Upper lobe of left lung (tissue), 6 donors: Measurements from ENCODE around the gene TVP23A. TPM values are rescaled to one million over a fixed set of nuclear protein-coding genes. Genes with fewer than 3 reads are reported as not detected.
"Not testable (repeated sequence)": the region's sequence is repeated elsewhere in the genome, so short reads cannot be mapped to it uniquely, and the experiment has no call there.

Experiments used
- ATAC-seq, 2 donors: fragments of 200-7000 bp; cut with Tn5 transposase; one replicate each; pipeline ENCODE4 v1.9.1; 2022; ENCODE audit warnings: mild to moderate bottlenecking in 2 of 2, moderate library complexity in 2 of 2; ENCODE audit not compliant: low FRiP score in 2 of 2
- DNase-seq, 2 donors: peaks; one replicate each; pipeline ENCODE4 v3.0.0-alpha.2; 2019 to 2020
- H3K27ac ChIP-seq, 4 donors: fragments of 200-600 bp; sonication (generic); one replicate each; pipeline ENCODE4 v1.5.1; 2016 to 2019
- H3K27me3 ChIP-seq, 4 donors: fragments of 200-600 bp; sonication (generic); one replicate each; pipeline ENCODE4 v1.5.1; 2017 to 2019
- H3K36me3 ChIP-seq, 4 donors: fragments of 200-600 bp; sonication (generic); one replicate each; pipeline ENCODE4 v1.5.1; 2016 to 2019
- H3K4me1 ChIP-seq, 4 donors: fragments of 200-600 bp; sonication (generic); one replicate each; pipeline ENCODE4 v1.5.1; 2018 to 2019
- H3K4me3 ChIP-seq, 4 donors: fragments of 200-600 bp; sonication (generic); one replicate each; pipeline ENCODE4 v1.5.1; 2017 to 2019; ENCODE audit warnings: mild to moderate bottlenecking in 2 of 4, moderate library complexity in 1 of 4
- H3K9me3 ChIP-seq, 4 donors: fragments of 200-600 bp; sonication (generic); one replicate each; pipeline ENCODE4 v1.5.1; 2018 to 2019
- EP300 ChIP-seq, 4 donors: sonication (generic); formaldehyde crosslinking; IDR thresholded peaks; one replicate each; pipeline ENCODE4 v1.5.1; 2017; ENCODE audit warnings: antibody characterized with exemption in 4 of 4, control low read depth in 2 of 4
- POLR2A ChIP-seq, 4 donors: fragments of 450-650 bp; IDR thresholded peaks; one replicate each; pipeline ENCODE4 v1.5.1; 2016 to 2017; ENCODE audit warnings: antibody characterized with exemption in 4 of 4, mild to moderate bottlenecking in 2 of 4
- POLR2AphosphoS5 ChIP-seq, 2 donors: sonication (generic); formaldehyde crosslinking; IDR thresholded peaks; one replicate each; pipeline ENCODE4 v1.5.1; 2017; ENCODE audit warnings: antibody characterized with exemption in 2 of 2
- WGBS, 2 donors: methylation state at CpG; one replicate each; pipeline ENCODE4 v1.1.5; 2017 to 2018; 5-methylcytosine and 5-hydroxymethylcytosine counted together
- total RNA-seq, 6 donors: library from RNA; depleted of rRNA in 4 of 6; stranded (reverse); fragments of >200 nt in 4 of 6; gene quantifications; one replicate each; pipeline versions ENCODE4 v1.1.0 to v1.2.1, GENCODE V29; 2016 to 2021
- TF ChIP-seq, protein P1 (sequence below), 6 experiments: fragments of 450-650 bp in 4 of 6; fragments of 200-600 bp in 2 of 6; sonication (generic) in 2 of 6; IDR thresholded peaks; one replicate each; pipeline ENCODE4 v1.5.1; 2016 to 2019; ENCODE audit warnings: antibody characterized with exemption in 6 of 6
- donor health status: DM: no; HTN: no; CAD: no; lungs with moderate emphysema.
- donor health status: DM: no; HTN: yes; CAD: no; lungs with severe emphysema.

TVP23A gene
- total RNA-seq, 6 donors from 2014 or later, result 0.20 to 2.3 (median 0.61) TPM; not detected in 2

DNA sequence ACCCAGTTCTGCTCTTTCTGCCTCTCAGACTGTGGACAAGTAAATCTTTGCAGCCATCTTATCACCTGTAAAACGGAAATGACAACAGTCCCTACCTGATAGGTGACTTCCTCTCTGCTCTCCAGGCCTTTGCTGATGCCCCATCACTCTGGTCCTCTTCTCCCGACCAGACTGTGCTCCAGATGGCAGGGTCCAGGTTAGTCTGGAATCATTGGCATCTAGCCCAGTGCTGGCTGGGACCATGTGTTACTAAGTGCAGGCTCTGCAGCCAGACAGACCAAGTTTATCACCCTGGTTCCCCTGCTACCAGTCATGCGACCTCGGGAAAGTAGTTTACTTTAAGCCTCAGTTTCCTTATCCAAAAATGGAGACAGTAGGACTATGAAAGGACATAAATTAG lies 76.8 kb downstream of the TVP23A start:
- Histone ChIP-seq H3K9me3 (no peaks in the 10 kb centered on the region), H3K27me3 (no peaks in the 10 kb centered on the region), H3K36me3 (peaks cover 0 to 3% (median 0%) of the 10 kb centered on the region in 4 donors), H3K4me3 (no peak overlapping the region), H3K4me1 (peaks cover 30 to 43% (median 38%) of the 10 kb centered on the region in 4 donors), H3K27ac (no peak overlapping the region)
- DNase-seq (no peak), ATAC-seq (no peak)
- WGBS, 2 donors, result 70 to 91% methylated on average over 4 of the region's 4 CpGs
- no peak for TF ChIP-seq POLR2A (IDR thresholded peaks at IDR 0.05)
- no peak for TF ChIP-seq POLR2AphosphoS5 (IDR thresholded peaks at IDR 0.05)
- TF ChIP-seq, protein P1, sequence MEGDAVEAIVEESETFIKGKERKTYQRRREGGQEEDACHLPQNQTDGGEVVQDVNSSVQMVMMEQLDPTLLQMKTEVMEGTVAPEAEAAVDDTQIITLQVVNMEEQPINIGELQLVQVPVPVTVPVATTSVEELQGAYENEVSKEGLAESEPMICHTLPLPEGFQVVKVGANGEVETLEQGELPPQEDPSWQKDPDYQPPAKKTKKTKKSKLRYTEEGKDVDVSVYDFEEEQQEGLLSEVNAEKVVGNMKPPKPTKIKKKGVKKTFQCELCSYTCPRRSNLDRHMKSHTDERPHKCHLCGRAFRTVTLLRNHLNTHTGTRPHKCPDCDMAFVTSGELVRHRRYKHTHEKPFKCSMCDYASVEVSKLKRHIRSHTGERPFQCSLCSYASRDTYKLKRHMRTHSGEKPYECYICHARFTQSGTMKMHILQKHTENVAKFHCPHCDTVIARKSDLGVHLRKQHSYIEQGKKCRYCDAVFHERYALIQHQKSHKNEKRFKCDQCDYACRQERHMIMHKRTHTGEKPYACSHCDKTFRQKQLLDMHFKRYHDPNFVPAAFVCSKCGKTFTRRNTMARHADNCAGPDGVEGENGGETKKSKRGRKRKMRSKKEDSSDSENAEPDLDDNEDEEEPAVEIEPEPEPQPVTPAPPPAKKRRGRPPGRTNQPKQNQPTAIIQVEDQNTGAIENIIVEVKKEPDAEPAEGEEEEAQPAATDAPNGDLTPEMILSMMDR (IDR thresholded peaks at IDR 0.05), result no peak
- no peak for TF ChIP-seq EP300 (IDR thresholded peaks at IDR 0.05)

DNA sequence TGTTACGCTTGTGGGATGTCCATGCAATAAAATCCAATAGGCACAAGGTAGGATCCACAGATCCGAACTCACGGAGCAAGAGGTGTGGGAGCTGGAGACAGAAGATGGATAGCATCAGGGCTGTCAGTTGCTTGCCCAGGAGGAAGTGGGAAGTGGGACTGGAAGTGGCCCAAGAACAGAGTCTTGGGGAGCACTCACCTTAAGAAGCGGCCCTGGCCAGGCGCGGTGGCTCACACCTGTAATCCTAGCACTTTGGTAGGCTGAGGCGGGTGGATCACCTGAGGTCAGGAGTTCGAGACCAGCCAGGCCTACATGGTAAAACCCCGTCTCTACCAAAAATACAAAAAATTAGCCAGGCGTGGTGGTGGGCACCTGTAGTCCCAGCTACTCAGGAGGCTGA lies 77.3 kb downstream of the TVP23A start:
- not testable (repeated sequence) for H3K27me3 ChIP-seq, H3K36me3 ChIP-seq, ATAC-seq, H3K27ac ChIP-seq, H3K4me3 ChIP-seq, DNase-seq, H3K9me3 ChIP-seq
- WGBS, 2 donors, result 93 to 96% methylated on average over 10 of the region's 10 CpGs
- peaks cover 30 to 39% (median 38%) of the 10 kb centered on the region in 4 donors for H3K4me1 ChIP-seq

DNA sequence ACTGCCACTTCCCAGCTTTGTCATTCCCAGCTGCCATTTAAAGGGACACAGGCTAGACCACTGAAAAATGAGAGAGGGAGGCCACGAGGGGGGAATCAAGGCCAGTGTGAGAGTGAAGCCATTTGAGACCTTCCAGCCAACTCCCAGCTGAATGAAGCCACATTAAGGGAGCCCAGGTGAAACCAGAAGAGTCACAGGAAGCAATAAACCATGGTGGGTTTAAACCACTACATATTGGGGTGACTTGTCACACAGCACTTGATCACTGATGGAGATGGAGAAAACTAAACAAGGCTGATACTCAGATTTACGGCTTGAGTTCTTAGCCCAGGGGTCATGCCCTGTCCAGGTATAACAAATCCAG lies 77.8 kb downstream of the TVP23A start:
- Histone ChIP-seq H3K27me3 (no peaks in the 10 kb centered on the region), H3K4me1 (peaks cover 30 to 38% (median 36%) of the 10 kb centered on the region in 4 donors), H3K27ac (no peak overlapping the region), H3K4me3 (no peak overlapping the region), H3K9me3 (no peaks in the 10 kb centered on the region), H3K36me3 (no peaks in the 10 kb centered on the region)
- TF ChIP-seq, protein P1 (IDR thresholded peaks at IDR 0.05), result no peak
- TF ChIP-seq EP300 (IDR thresholded peaks at IDR 0.05) (no peak), POLR2A (IDR thresholded peaks at IDR 0.05) (no peak), POLR2AphosphoS5 (IDR thresholded peaks at IDR 0.05) (no peak)
- 79 to 93% methylated on average over 2 of the region's 2 CpGs for WGBS, 2 donors
- no peak for ATAC-seq
- DNase-seq, result no peak

DNA sequence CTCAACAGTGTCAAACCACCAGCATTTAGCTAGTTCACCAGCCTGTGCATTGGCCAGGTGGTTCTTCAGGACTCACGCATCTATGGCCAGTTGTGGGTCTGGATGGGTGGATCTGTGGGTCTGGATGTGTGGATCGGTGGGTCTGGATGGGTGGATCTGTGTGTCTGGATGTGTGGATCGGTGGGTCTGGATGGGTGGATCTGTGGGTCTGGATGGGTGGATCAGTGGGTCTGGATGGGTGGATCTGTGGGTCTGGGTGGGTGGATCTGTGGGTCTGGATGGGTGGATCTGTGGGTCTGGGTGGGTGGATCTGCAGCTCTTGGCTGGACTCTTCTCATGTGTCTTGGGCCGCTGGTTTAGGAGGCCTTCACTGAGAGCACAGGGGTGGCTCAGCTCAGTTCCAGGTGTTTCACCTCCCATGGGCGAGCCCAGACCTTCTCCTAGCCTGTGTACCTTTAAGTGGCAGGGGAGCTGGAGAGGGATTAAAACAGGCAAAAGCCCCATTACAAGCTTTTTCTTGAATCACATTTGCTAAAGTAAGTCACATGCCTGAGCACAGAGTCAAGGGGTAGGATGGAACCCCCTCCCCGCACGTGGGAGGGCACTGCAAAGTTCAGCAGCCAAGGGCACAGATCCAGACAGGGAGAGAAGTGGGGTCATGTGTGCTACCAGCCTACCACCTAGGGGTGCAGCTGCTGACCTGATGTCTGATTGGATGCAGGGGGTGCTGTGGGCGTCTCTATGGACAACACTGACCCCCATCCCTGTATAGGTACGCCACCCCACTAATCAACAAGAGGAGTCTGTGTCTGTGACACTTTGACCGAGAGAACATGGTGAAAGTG lies 78.4 kb downstream of the TVP23A start:
- DNase-seq, result no peak
- 85 to 93% methylated on average over 6 to 10 of the region's 10 CpGs for WGBS, 2 donors
- TF ChIP-seq POLR2A (IDR thresholded peaks at IDR 0.05) (no peak), EP300 (IDR thresholded peaks at IDR 0.05) (no peak), POLR2AphosphoS5 (IDR thresholded peaks at IDR 0.05) (no peak)
- TF ChIP-seq, protein P1 (IDR thresholded peaks at IDR 0.05), result no peak

DNA sequence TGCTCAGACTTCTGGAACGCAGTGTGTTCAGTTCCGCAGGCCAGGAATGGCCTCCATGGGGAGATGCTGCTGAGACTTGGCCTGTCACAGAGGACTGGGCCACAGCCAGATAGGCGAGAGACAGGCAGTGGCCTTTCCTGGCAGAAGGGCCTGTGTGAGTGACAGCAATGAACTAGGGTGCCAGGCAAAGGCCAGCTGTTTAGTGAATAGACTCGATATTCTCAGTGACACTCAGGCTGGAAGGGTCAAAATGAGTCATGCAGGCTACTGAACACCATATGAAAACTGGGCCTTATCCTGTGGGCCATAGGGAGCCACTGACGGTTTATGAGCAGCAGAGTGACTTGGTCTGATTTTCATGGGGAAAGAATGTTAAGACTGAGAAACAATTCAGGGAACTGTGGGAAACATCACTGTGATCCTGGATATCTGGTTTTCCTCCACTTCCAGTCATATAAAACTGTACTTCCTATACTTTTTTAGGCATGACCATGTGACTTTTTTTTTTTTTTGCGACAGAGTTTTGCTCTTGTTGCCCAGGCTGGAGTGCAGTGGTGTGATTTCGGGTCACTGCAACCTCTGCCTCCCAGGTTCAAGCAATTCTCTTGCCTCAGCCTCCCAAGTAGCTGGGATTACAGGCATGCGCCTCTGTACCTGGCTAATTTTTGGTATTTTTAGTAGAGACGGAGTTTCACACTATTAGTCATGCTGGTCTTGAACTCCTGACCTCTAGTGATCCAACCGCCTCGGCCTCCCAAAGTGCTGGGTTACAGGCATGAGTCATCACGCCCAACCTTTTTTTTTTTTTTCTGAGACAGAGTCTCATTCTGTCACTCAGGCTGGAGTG lies 80.1 kb downstream of the TVP23A start:
- WGBS, 2 donors, result 58 to 59% methylated on average over 12 of the region's 12 CpGs
- no peak for TF ChIP-seq POLR2A (IDR thresholded peaks at IDR 0.05)
- TF ChIP-seq, protein P1 (IDR thresholded peaks at IDR 0.05), result no peak
- peak; percentile 6 to 45 for TF ChIP-seq POLR2AphosphoS5 (IDR thresholded peaks at IDR 0.05)
- TF ChIP-seq EP300 (IDR thresholded peaks at IDR 0.05), result no peak
- ATAC-seq (peak; percentile 54 to 59), DNase-seq (peak in 1 of 2 donors; percentile 65)
- H3K4me3 ChIP-seq, result no peak overlapping the region
- H3K27ac ChIP-seq, result peak overlapping the region; percentile 1 to 70 (median 37)
- H3K36me3 ChIP-seq, result no peaks in the 10 kb centered on the region
- peaks cover 19 to 22% (median 21%) of the 10 kb centered on the region in 4 donors for H3K4me1 ChIP-seq
- no peaks in the 10 kb centered on the region for H3K9me3 ChIP-seq
- H3K27me3 ChIP-seq, result no peaks in the 10 kb centered on the region

More for the DNA sequence above, 78.4 kb downstream of the TVP23A start:
- H3K4me3 ChIP-seq, result no peak overlapping the region
- no peaks in the 10 kb centered on the region for H3K27me3 ChIP-seq
- no peaks in the 10 kb centered on the region for H3K9me3 ChIP-seq
- H3K36me3 ChIP-seq, result no peaks in the 10 kb centered on the region
- H3K27ac ChIP-seq, result no peak overlapping the region
- H3K4me1 ChIP-seq, result peaks cover 28 to 32% (median 31%) of the 10 kb centered on the region in 4 donors
- no peak for ATAC-seq
